Upper lobe of left lung (tissue), 6 donors: ENCODE data around the gene KRT76. TPM values are rescaled to one million over a fixed set of nuclear protein-coding genes. Genes with fewer than 3 reads are reported as not detected.

Source experiments
- ATAC-seq, 2 donors: fragments of 200-7000 bp; cut with Tn5 transposase; one replicate each; pipeline ENCODE4 v1.9.1; 2022; ENCODE audit warnings: mild to moderate bottlenecking in 2 of 2, moderate library complexity in 2 of 2; ENCODE audit not compliant: low FRiP score in 2 of 2
- DNase-seq, 2 donors: peaks; one replicate each; pipeline ENCODE4 v3.0.0-alpha.2; 2019 to 2020
- H3K27ac ChIP-seq, 4 donors: fragments of 200-600 bp; sonication (generic); one replicate each; pipeline ENCODE4 v1.5.1; 2016 to 2019
- H3K27me3 ChIP-seq, 4 donors: fragments of 200-600 bp; sonication (generic); one replicate each; pipeline ENCODE4 v1.5.1; 2017 to 2019
- H3K36me3 ChIP-seq, 4 donors: fragments of 200-600 bp; sonication (generic); one replicate each; pipeline ENCODE4 v1.5.1; 2016 to 2019
- H3K4me1 ChIP-seq, 4 donors: fragments of 200-600 bp; sonication (generic); one replicate each; pipeline ENCODE4 v1.5.1; 2018 to 2019
- H3K4me3 ChIP-seq, 4 donors: fragments of 200-600 bp; sonication (generic); one replicate each; pipeline ENCODE4 v1.5.1; 2017 to 2019; ENCODE audit warnings: mild to moderate bottlenecking in 2 of 4, moderate library complexity in 1 of 4
- H3K9me3 ChIP-seq, 4 donors: fragments of 200-600 bp; sonication (generic); one replicate each; pipeline ENCODE4 v1.5.1; 2018 to 2019
- CTCF ChIP-seq, 6 experiments: fragments of 450-650 bp in 4 of 6; fragments of 200-600 bp in 2 of 6; sonication (generic) in 2 of 6; IDR thresholded peaks; one replicate each; pipeline ENCODE4 v1.5.1; 2016 to 2019; ENCODE audit warnings: antibody characterized with exemption in 6 of 6
- EP300 ChIP-seq, 4 donors: sonication (generic); formaldehyde crosslinking; IDR thresholded peaks; one replicate each; pipeline ENCODE4 v1.5.1; 2017; ENCODE audit warnings: antibody characterized with exemption in 4 of 4, control low read depth in 2 of 4
- POLR2A ChIP-seq, 4 donors: fragments of 450-650 bp; IDR thresholded peaks; one replicate each; pipeline ENCODE4 v1.5.1; 2016 to 2017; ENCODE audit warnings: antibody characterized with exemption in 4 of 4, mild to moderate bottlenecking in 2 of 4
- POLR2AphosphoS5 ChIP-seq, 2 donors: sonication (generic); formaldehyde crosslinking; IDR thresholded peaks; one replicate each; pipeline ENCODE4 v1.5.1; 2017; ENCODE audit warnings: antibody characterized with exemption in 2 of 2
- WGBS, 2 donors: methylation state at CpG; one replicate each; pipeline ENCODE4 v1.1.5; 2017 to 2018; 5-methylcytosine and 5-hydroxymethylcytosine counted together
- total RNA-seq, 6 donors: library from RNA; depleted of rRNA in 4 of 6; stranded (reverse); fragments of >200 nt in 4 of 6; gene quantifications; one replicate each; pipeline versions ENCODE4 v1.1.0 to v1.2.1, GENCODE V29; 2016 to 2021
- donor health status: DM: no; HTN: no; CAD: no; lungs with moderate emphysema.
- donor health status: DM: no; HTN: yes; CAD: no; lungs with severe emphysema.

KRT76 gene
- total RNA-seq, 6 donors from 2014 or later = not detected

GRCh38 chr12:52768479-52769200 is 8.5 kb downstream of the KRT76 start:
- no peaks in the 10 kb centered on the region for H3K9me3 ChIP-seq
- H3K36me3 ChIP-seq = no peaks in the 10 kb centered on the region
- H3K4me3 ChIP-seq = no peak overlapping the region
- peak in 1 of 2 donors; percentile 48 for DNase-seq
- no peaks in the 10 kb centered on the region for H3K4me1 ChIP-seq
- TF ChIP-seq POLR2A (IDR thresholded peaks at IDR 0.05) = no peak
- no peak for TF ChIP-seq CTCF (IDR thresholded peaks at IDR 0.05)
- no peak for TF ChIP-seq POLR2AphosphoS5 (IDR thresholded peaks at IDR 0.05)
- TF ChIP-seq EP300 (IDR thresholded peaks at IDR 0.05) = no peak
- no peak for ATAC-seq
- H3K27ac ChIP-seq = no peak overlapping the region
- WGBS, 2 donors = 55 to 86% methylated on average over 2 to 10 of the region's 10 CpGs
- H3K27me3 ChIP-seq = no peaks in the 10 kb centered on the region

DNA sequence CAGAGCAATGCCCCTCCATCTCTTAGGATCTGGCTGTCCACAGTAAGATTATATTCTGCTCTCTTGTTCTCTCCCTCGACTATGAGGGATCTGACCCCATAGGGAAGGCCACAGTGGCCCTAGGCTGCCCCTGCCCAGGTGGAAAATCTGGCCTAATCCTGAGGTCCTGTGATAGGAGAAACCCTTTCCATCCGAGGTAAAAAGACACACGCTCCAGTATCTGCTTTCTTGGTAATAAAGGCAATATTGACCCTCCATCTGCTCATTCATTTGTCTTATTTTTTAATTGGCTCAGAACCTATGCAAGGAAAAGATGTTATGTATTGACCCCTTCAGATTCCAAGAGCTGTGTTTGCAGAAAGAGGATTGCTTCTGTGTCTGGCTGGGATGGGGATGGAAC is 9.7 kb downstream of the KRT76 start:
- 38 to 44% methylated on average over 3 of the region's 3 CpGs for WGBS, 2 donors
- Histone ChIP-seq H3K9me3 (no peaks in the 10 kb centered on the region), H3K4me1 (no peaks in the 10 kb centered on the region), H3K27ac (no peak overlapping the region), H3K36me3 (no peaks in the 10 kb centered on the region), H3K4me3 (no peak overlapping the region), H3K27me3 (no peaks in the 10 kb centered on the region)
- ATAC-seq = no peak
- DNase-seq = no peak
- no peak for TF ChIP-seq EP300 (IDR thresholded peaks at IDR 0.05)
- no peak for TF ChIP-seq POLR2AphosphoS5 (IDR thresholded peaks at IDR 0.05)
- TF ChIP-seq POLR2A (IDR thresholded peaks at IDR 0.05) = no peak
- TF ChIP-seq CTCF (IDR thresholded peaks at IDR 0.05) = no peak

GRCh38 chr12:52767020-52767379 is 10.1 kb downstream of the KRT76 start:
- no peak for TF ChIP-seq POLR2AphosphoS5 (IDR thresholded peaks at IDR 0.05)
- peaks cover 0 to 3% (median under 1%) of the 10 kb centered on the region in 4 donors for H3K9me3 ChIP-seq
- no peaks in the 10 kb centered on the region for H3K27me3 ChIP-seq
- ATAC-seq (no peak), DNase-seq (no peak)
- H3K4me3 ChIP-seq = no peak overlapping the region
- no peaks in the 10 kb centered on the region for H3K36me3 ChIP-seq
- H3K4me1 ChIP-seq = no peaks in the 10 kb centered on the region
- WGBS, 2 donors = 89 to 92% methylated on average over 1 of the region's 1 CpG
- no peak overlapping the region for H3K27ac ChIP-seq

- H3K27me3 ChIP-seq = no peaks in the 10 kb centered on the region
- no peaks in the 10 kb centered on the region for H3K36me3 ChIP-seq
- 91 to 94% methylated on average over 5 of the region's 5 CpGs for WGBS, 2 donors
- ATAC-seq (no peak), DNase-seq (no peak)
- TF ChIP-seq CTCF (IDR thresholded peaks at IDR 0.05) (no peak), POLR2AphosphoS5 (IDR thresholded peaks at IDR 0.05) (no peak), EP300 (IDR thresholded peaks at IDR 0.05) (no peak), POLR2A (IDR thresholded peaks at IDR 0.05) (no peak)
- no peak overlapping the region for H3K4me3 ChIP-seq
- H3K4me1 ChIP-seq = no peaks in the 10 kb centered on the region
- peaks cover 0 to 8% (median 4%) of the 10 kb centered on the region in 4 donors for H3K9me3 ChIP-seq
- H3K27ac ChIP-seq = no peak overlapping the region
These were observed 10.7 kb downstream of the KRT76 start for GRCh38 chr12:52766351-52767019.

GRCh38 chr12:52765702-52766101 is 11.4 kb downstream of the KRT76 start:
- Histone ChIP-seq H3K9me3 (peaks cover 2 to 16% (median 10%) of the 10 kb centered on the region in 4 donors), H3K4me1 (no peaks in the 10 kb centered on the region), H3K4me3 (no peak overlapping the region), H3K27ac (no peak overlapping the region), H3K36me3 (no peaks in the 10 kb centered on the region), H3K27me3 (no peaks in the 10 kb centered on the region)
- ATAC-seq (no peak), DNase-seq (no peak)
- WGBS, 2 donors = 57 to 75% methylated on average over 1 of the region's 1 CpG
- TF ChIP-seq POLR2A (IDR thresholded peaks at IDR 0.05) (no peak), CTCF (IDR thresholded peaks at IDR 0.05) (no peak), EP300 (IDR thresholded peaks at IDR 0.05) (no peak), POLR2AphosphoS5 (IDR thresholded peaks at IDR 0.05) (no peak)
